Tibial artery (tissue), 4 donors: ENCODE measurements around the gene SP8.

Experiments used
- DNase-seq, 2 donors: peaks; one replicate each; pipeline ENCODE4 v3.0.0-alpha.2; 2019
- H3K27ac ChIP-seq, 2 donors: fragments of 200-600 bp; sonication (generic) in 1 of 2; 1 replicate in 1 of 2; 2 replicates in 1 of 2; pipeline ENCODE4 v1.5.1; 2018 to 2019; ENCODE audit warnings: mild to moderate bottlenecking in 1 of 2
- H3K27me3 ChIP-seq, 2 donors: fragments of 200-600 bp; sonication (generic) in 1 of 2; one replicate each; pipeline versions ENCODE4 v1.5.1 to v1.6.0; 2016 to 2019
- H3K36me3 ChIP-seq, 3 donors: fragments of 200-600 bp; sonication (generic) in 2 of 3; one replicate each; pipeline ENCODE4 v1.5.1; 2016 to 2019; ENCODE audit warnings: mild to moderate bottlenecking in 2 of 3
- H3K4me1 ChIP-seq, 4 donors: fragments of 200-600 bp; sonication (generic) in 2 of 4; 1 replicate in 3 of 4; 2 replicates in 1 of 4; pipeline ENCODE4 v1.5.1; 2016 to 2019
- H3K4me3 ChIP-seq, 2 donors: fragments of 200-600 bp; sonication (generic) in 1 of 2; 1 replicate in 1 of 2; 2 replicates in 1 of 2; pipeline ENCODE4 v1.5.1; 2018 to 2019; ENCODE audit warnings: mild to moderate bottlenecking in 2 of 2
- H3K9me3 ChIP-seq, 3 donors: fragments of 200-600 bp; sonication (generic) in 1 of 3; one replicate each; pipeline ENCODE4 v1.5.1; 2016 to 2019
- intact Hi-C: fragments of 100-400 bp; cut with DNase I; formaldehyde crosslinking; loops from one replicate; pipeline ENCODE4 v1.15.0; 2023; ENCODE audit warnings: low total_unique reads
- TF ChIP-seq, protein P1 (sequence below), 2 experiments: fragments of 200-600 bp in 1 of 2; fragments of 450-650 bp in 1 of 2; IDR thresholded peaks; one replicate each; pipeline ENCODE4 v1.5.1; 2017 to 2019; ENCODE audit warnings: antibody characterized with exemption in 2 of 2, mild to moderate bottlenecking in 1 of 2, moderate library complexity in 1 of 2

The SP8 gene

DNA sequence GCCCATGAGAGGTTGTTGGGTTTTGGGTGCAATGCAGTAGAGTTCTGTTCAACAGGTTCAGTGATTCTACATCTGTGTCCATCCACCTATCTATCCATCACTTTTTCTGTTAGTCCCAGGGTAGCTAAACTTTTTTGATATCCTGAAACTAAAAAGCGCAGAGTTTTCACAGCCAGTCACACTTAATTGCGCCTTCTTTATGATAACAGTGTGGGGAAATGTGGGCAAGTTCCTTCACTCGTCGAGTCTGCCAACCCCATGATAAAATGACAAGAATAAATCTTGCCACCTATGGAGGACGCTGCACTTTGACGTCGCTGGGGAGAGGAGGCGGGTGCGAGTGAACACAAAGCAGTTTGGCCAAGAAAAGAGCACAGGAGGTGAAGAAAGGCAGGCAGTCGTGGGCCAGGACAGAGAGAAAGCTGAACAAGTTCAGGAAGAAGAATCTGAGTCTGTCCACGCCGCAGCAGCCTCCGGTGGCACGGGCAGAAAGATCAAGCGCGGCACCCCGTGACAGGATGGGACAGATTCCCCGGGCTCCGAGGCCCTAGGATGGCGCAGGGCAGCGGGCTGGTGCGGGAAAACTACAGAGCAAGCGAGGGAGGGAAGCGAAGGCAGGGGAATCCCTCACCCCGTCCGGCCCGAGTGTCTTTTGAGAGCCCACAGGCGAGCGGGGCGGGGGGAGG is 9.2 kb downstream of the SP8 start:
- intact Hi-C loops = no loop called here
- Histone ChIP-seq H3K27me3 (peaks cover 12 to 92% of the 10 kb centered on the region in 2 donors), H3K36me3 (no peaks in the 10 kb centered on the region), H3K9me3 (no peaks in the 10 kb centered on the region), H3K27ac (no peak overlapping the region), H3K4me1 (peaks cover 0 to 12% (median 10%) of the 10 kb centered on the region in 4 donors), H3K4me3 (peak overlapping the region; percentile 3 to 17)
- no peak for DNase-seq
- TF ChIP-seq, protein P1, sequence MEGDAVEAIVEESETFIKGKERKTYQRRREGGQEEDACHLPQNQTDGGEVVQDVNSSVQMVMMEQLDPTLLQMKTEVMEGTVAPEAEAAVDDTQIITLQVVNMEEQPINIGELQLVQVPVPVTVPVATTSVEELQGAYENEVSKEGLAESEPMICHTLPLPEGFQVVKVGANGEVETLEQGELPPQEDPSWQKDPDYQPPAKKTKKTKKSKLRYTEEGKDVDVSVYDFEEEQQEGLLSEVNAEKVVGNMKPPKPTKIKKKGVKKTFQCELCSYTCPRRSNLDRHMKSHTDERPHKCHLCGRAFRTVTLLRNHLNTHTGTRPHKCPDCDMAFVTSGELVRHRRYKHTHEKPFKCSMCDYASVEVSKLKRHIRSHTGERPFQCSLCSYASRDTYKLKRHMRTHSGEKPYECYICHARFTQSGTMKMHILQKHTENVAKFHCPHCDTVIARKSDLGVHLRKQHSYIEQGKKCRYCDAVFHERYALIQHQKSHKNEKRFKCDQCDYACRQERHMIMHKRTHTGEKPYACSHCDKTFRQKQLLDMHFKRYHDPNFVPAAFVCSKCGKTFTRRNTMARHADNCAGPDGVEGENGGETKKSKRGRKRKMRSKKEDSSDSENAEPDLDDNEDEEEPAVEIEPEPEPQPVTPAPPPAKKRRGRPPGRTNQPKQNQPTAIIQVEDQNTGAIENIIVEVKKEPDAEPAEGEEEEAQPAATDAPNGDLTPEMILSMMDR (IDR thresholded peaks at IDR 0.05) = no peak

DNA sequence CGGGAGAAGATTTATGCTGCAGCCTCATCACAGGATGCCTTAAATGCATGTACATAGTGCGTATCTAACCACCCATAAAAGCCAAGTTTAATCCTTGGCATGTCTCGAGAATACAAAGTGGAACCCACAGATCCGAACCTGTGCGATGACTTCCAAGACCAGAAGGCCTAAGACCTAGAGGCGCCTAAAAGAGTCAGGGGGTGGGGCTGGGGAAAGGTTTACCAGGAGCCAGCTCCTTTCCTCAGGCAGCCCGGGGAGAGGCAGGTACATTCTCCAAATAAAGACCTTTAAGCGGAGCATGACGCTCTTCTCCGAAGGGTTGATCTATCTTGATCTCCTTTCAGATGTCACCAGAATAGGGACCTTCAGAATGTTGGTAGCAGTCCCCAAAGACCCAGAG is 9.7 kb downstream of the SP8 start:
- peaks cover 0 to 12% (median 10%) of the 10 kb centered on the region in 4 donors for H3K4me1 ChIP-seq
- no peak for DNase-seq
- intact Hi-C loops = no loop called here
- no peaks in the 10 kb centered on the region for H3K9me3 ChIP-seq
- peaks cover 10 to 87% of the 10 kb centered on the region in 2 donors for H3K27me3 ChIP-seq
- H3K27ac ChIP-seq = no peak overlapping the region
- H3K36me3 ChIP-seq = no peaks in the 10 kb centered on the region
- TF ChIP-seq, protein P1 (IDR thresholded peaks at IDR 0.05) = no peak
- no peak overlapping the region for H3K4me3 ChIP-seq

DNA sequence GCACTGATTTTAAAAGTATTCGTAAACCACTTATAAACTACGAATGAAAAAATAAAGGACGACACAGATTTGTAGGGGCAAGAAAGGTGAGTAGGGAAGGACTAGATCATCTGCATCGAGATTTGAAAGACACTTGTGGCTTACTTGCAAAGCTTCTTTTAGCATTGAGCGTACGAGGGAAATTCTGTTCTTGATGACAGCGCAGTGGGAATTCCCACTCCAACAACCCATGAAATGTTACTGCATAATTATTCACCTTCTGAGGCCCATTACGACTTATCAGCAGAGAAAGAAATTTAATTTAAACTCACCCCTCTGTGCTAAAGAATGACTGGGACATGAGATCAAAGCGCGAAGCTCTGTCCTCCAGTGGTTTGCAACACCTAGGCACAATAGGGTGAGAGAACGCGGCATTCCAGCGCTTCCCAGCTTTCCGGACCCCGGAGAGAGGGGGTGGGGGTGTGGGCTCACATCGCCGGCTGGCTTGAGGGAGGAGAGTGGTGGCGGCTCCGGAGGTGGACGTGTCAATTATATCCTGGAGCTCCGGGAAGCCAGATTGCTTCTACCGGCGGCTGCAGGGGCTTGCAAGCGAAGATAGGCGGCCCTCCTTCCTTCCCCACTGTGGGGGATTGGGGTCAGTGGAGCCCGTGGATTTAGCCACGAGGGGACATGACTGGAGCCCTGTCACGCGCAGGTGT is 10.3 kb downstream of the SP8 start:
- Histone ChIP-seq H3K4me1 (peaks cover 0 to 12% (median 10%) of the 10 kb centered on the region in 4 donors), H3K4me3 (no peak overlapping the region), H3K36me3 (no peaks in the 10 kb centered on the region), H3K9me3 (no peaks in the 10 kb centered on the region), H3K27ac (no peak overlapping the region), H3K27me3 (peaks cover 10 to 81% of the 10 kb centered on the region in 2 donors)
- intact Hi-C loops = no loop called here
- no peak for DNase-seq
- TF ChIP-seq, protein P1 (IDR thresholded peaks at IDR 0.05) = no peak

DNA sequence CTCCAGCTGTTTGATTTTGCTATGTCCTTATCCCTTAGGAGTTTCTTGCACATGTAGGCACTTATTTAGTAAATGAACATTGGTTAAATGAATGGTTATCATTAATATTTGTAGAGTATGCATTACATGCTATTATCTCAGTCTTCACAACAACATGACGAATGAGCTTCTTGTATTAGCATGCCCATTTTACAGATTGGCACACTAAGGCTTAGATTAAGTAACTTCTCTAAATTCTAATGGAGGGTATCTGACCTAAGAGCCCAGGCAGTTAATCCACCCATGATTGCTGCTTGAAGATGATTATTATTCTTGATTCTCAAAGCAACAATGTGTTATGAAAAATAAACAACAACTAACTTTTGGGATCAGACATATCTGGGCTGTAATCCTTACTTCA is 32.7 kb downstream of the SP8 start:
- H3K9me3 ChIP-seq = no peaks in the 10 kb centered on the region
- H3K36me3 ChIP-seq = no peaks in the 10 kb centered on the region
- H3K4me3 ChIP-seq = no peak overlapping the region
- H3K27me3 ChIP-seq = peaks cover 0 to 4% of the 10 kb centered on the region in 2 donors
- DNase-seq = no peak
- TF ChIP-seq, protein P1 (IDR thresholded peaks at IDR 0.05) = no peak
- intact Hi-C loops = no loop called here
- H3K27ac ChIP-seq = no peak overlapping the region
- no peaks in the 10 kb centered on the region for H3K4me1 ChIP-seq

DNA sequence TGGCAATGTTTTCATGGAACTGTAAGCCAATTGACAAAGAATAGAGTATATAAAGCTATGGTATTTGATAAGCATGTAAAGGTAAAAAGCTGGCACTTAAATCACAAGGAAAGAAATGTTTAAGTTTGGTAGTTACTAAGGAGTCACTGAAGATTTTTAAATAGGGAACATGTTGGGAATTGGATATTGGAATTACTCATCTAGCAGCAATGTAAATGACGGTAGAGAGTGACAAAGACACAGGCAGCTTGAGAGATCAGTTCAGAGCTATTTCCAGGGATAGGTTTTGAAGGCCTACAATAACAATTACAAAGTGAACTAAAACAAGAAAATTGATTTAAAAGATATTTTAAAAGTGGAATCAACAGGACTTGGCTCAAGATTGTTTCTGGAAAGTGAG is 36.8 kb downstream of the SP8 start:
- no peaks in the 10 kb centered on the region for H3K4me1 ChIP-seq
- TF ChIP-seq, protein P1 (IDR thresholded peaks at IDR 0.05) = no peak
- no peaks in the 10 kb centered on the region for H3K27me3 ChIP-seq

More for the DNA sequence above, 36.8 kb downstream of the SP8 start:
- DNase-seq = no peak
- Histone ChIP-seq H3K27ac (no peak overlapping the region), H3K36me3 (no peaks in the 10 kb centered on the region), H3K4me3 (no peak overlapping the region), H3K9me3 (no peaks in the 10 kb centered on the region)
- intact Hi-C loops = no loop called here
